Glomerular visceral epithelial cell (primary cell): ENCODE data around the gene RNF128.
"Not testable (repeated sequence)": the region's sequence is repeated elsewhere in the genome, so short reads cannot be mapped to it uniquely, and the experiment has no call there.

Experiments used
- DNase-seq: peaks from one replicate; pipeline ENCODE4 v3.0.0-alpha.2; 2016; ENCODE audit errors: extremely low spot score

The RNF128 gene

DNA sequence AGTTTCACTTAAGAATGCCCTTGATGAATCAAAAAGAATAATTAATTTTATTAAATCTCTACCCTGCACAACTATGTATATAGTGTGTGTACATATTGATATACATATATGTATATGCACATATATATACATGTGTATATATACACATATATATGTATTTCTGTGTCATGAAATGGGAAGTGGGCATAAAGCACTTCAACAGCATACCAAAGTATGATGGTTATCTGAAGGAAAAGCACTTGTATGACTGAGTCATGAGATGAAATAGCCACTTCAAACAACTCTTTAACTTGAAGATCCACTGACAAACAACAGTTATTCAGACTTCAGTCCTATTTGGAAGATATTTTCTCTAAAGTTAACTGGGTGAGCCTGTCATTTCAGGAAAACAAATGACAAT is 16.3 kb downstream of the RNF128 start:
- DNase-seq, result no peak

- DNase-seq, result no peak
Measured at GRCh38 chrX:106748377-106748776, 21.9 kb downstream of the RNF128 start.

DNA sequence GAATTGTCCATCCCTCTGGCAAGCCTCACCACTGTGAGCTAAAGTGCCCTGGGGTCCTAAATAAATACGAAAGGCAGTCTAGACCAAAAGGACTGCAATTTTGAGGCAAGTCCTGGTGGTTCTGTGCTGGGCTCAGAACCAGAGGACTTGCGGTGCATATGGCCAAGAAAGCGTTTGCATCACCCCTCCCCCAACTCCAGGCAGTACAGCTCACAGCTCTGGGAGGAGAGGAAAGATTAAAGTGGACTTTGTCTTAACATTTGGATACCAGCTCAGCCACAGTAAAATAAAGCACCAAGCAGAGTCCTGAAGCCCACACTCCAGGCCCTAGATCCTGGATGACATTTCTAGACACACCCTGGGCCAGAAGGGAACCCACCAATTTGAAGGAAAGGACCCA is 24.9 kb downstream of the RNF128 start:
- DNase-seq, result no peak

- DNase-seq, result no peak
Measured at GRCh38 chrX:106752101-106752678, 25.7 kb downstream of the RNF128 start.

- DNase-seq, result not testable (repeated sequence)
Measured at GRCh38 chrX:106769288-106769687, 42.8 kb downstream of the RNF128 start.

DNA sequence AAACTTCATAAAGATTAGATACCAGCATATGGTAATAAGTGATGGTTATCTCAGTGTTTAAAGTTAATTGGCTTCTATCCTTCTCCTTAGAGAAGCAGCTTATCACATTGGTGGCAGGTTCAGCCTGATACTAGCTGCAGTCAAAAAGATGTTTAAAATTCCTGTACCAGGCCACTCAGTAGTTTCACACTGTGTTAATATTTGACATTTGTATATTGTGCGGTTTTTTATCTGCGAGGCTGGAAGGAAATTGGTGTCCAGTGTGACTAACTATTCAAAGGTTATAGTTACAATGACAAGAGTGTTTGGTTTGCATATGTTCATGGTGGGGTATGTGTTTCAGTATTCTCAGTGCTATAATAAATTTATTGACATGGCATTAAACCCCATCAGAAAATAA is 48.5 kb downstream of the RNF128 start:
- peak; percentile 5 for DNase-seq

DNA sequence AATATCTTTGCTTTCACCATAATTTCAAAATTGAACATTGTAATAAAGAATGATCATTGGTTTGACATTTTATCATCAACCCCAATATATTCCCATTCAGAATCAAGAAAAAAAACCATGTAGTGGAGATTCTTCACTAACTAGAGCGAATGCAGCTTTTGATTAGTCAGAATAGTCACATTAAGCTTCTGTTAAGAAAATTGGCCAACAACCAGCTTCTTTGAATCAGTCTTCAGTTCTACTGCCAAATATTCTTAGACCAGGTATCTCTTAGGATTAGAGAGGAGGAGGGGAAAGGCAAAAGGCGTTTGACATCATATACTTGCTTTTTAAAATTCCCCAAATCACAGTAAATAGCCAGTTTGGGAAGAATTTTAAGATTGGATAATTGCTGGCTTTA is 53.8 kb downstream of the RNF128 start:
- no peak for DNase-seq

GRCh38 chrX:106780664-106781377 is 54.3 kb downstream of the RNF128 start:
- DNase-seq, result peak; percentile 49

DNA sequence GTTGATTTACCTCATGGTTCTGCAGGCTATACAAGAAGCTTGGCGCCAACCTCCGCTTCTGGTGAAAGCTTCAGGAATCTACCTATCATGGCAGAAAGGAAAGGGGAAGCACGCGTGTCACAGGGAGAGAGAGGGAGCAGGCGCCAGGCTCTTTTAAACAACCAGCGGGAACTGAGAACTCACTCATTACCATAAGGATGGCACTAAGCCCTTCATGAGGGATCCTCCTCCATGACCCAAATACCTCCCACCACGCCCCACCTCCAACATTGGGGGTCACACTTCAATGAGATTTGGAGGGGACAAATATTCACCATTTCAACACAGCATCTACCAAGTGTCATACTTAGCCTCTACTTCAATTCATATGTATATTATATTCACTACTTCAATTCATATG is 57.2 kb downstream of the RNF128 start:
- DNase-seq, result no peak

DNA sequence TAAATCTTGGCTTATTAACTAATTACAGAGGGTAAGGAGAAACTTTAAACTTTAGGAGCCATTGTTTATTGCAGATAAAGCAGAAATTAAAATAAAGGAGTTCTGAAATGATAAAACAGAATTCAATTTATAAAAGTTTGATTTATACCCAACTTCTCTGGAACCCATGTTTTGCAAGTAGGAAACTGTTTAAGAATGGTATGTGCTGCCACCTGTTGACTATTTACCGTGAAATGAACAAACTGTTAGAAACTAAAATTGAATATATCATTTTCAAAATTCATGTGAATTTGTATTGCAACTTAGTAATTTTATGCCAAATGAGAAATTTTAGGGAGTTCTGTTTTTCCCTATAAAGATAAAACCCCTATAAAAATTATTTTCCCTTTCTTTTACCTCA is 65.0 kb downstream of the RNF128 start:
- peak; percentile 8 for DNase-seq

- DNase-seq, result no peak
Measured at GRCh38 chrX:106802063-106802387, 75.5 kb downstream of the RNF128 start.

- peak; percentile 87 for DNase-seq
Measured at GRCh38 chrX:106802388-106803275, 76.1 kb downstream of the RNF128 start, which contains the start of gene TBC1D8B. TSS of gene TBC1D8B (plus strand) at chrX:106802673. CDS start at chrX:106802854, 181 bp downstream.

DNA sequence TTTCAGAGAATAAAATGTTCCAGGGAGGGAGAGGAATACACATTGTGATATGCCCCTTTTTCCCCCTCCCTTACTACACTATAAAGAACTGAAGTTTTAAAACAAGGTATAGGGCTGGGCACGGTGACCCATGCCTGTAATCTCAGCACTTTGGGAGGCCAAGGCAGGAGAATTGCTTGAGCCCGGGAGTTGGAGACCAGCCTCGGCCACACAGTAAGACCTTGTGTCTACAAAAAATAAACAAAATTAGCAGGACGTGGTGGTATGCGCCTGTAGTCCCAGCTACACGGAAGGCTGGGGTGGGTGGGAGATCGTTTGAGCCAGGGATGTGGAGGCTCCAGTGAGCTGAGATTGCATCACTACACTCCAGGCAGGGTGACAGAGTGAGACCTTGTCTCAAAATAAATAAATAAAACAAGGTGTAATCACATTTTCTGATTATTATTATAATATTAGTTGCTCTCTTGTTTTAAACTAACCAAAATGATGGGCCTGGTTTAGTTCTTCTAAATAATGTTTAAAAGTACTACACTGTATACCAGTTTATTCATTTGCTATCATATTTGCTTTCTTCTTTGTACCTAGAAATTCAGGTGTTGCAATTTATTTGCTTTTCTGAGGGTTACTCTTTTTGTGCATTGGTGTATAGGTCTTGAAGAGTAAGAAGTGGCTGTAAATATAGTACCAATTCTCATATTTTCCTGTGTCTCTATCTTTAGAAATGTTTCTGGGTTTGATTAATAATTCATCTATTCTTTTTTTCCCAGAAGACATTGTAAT is 84.8 kb downstream of the RNF128 start:
- no peak for DNase-seq

DNA sequence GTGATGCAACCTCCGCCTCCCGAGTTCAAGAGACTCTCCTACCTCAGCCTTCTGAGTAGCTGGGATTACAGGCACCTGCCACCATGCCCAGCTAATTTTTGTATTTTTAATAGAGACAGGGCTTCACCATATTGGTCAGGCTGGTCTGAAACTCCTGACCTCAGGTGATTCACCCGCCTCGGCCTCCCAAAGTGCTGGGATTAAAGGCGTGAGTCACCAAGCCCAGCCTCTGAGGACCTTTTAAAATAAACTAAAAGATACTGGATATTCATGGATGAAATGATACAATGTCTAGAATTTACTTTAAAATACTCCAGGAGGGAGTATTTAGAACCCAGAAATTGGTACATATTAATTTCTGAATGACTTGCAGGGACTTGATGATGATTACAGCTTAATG is 86.4 kb downstream of the RNF128 start:
- peak; percentile 6 for DNase-seq

- DNase-seq, result not testable (repeated sequence)
Measured at GRCh38 chrX:106814093-106814492, 87.6 kb downstream of the RNF128 start.
